GM12878 (cell line): ENCODE results near the gene ZNF18. TPM values are rescaled to one million over a fixed set of nuclear protein-coding genes. Genes with fewer than 3 reads are reported as not detected.
A peak's percentile ranks its signal among the peaks of the same experiment; 100 is the strongest.

Experiments used
- BCL3 ChIP-seq: IDR thresholded peaks from 2 replicates; pipeline ENCODE4 v1.6.1; 2011; ENCODE audit warnings: borderline replicate concordance, low read depth, mild to moderate bottlenecking, moderate library complexity, low read length; ENCODE audit not compliant: insufficient read depth, poor library complexity, severe bottlenecking
- BMI1 ChIP-seq: fragments of 450-650 bp; IDR thresholded peaks from 2 replicates; pipeline ENCODE4 v1.6.1; 2016; ENCODE audit warnings: mild to moderate bottlenecking, moderate library complexity, borderline replicate concordance
- CEBPZ ChIP-seq: fragments of 150-350 bp; IDR thresholded peaks from 2 replicates; pipeline ENCODE4 v1.6.1; 2016; ENCODE audit warnings: low read depth, low read length
- DPF2 ChIP-seq: fragments of 450-650 bp; IDR thresholded peaks from 2 replicates; pipeline ENCODE4 v1.6.1; 2017; ENCODE audit warnings: mild to moderate bottlenecking
- EGR1 ChIP-seq, 2 experiments: IDR thresholded peaks; 1 replicate in 1 of 2; 2 replicates in 1 of 2; pipeline ENCODE4 v1.6.1; 2011 to 2012; ENCODE audit warnings: low read depth in 2 of 2, low read length in 2 of 2, borderline replicate concordance in 1 of 2, mild to moderate bottlenecking in 1 of 2, moderate library complexity in 1 of 2
- ESRRA ChIP-seq: IDR thresholded peaks from 2 replicates; pipeline ENCODE4 v1.6.1; 2012; ENCODE audit warnings: mild to moderate bottlenecking, low read length, improper control_type of control experiment
- FOXK2 ChIP-seq: fragments of 450-650 bp; IDR thresholded peaks from 2 replicates; pipeline ENCODE4 v1.6.1; 2017; ENCODE audit warnings: mild to moderate bottlenecking, moderate library complexity
- FOXM1 ChIP-seq: IDR thresholded peaks from 2 replicates; pipeline ENCODE4 v1.6.1; 2012; ENCODE audit warnings: low read depth, mild to moderate bottlenecking, inconsistent platforms, low read length, moderate library complexity
- IKZF1 ChIP-seq: fragments of 450-650 bp; conservative IDR thresholded peaks from 2 replicates; pipeline ENCODE4 v1.6.1; 2017; ENCODE audit warnings: antibody characterized with exemption, mild to moderate bottlenecking
- IKZF2 ChIP-seq, 2 experiments: fragments of 450-650 bp; IDR thresholded peaks; 2 replicates each; pipeline ENCODE4 v1.6.1; 2017; ENCODE audit warnings: mild to moderate bottlenecking in 2 of 2, moderate library complexity in 2 of 2
- IRF3 ChIP-seq: fragments of 450-650 bp; IDR thresholded peaks from 2 replicates; pipeline ENCODE4 v1.6.1; 2014; ENCODE audit warnings: mild to moderate bottlenecking
- KLF5 ChIP-seq: fragments of 450-650 bp; IDR thresholded peaks from 2 replicates; pipeline ENCODE4 v1.6.1; 2014; ENCODE audit warnings: mild to moderate bottlenecking; ENCODE audit not compliant: partially characterized antibody
- MTA2 ChIP-seq: fragments of 450-650 bp; IDR thresholded peaks from 2 replicates; pipeline ENCODE4 v1.6.1; 2016; ENCODE audit warnings: low read depth, mild to moderate bottlenecking, moderate library complexity
- NFIC ChIP-seq: IDR thresholded peaks from 2 replicates; pipeline ENCODE4 v1.6.1; 2012; ENCODE audit warnings: low read depth, mild to moderate bottlenecking, inconsistent platforms, low read length, moderate library complexity
- NFXL1 ChIP-seq: fragments of 450-650 bp; IDR thresholded peaks from 2 replicates; pipeline ENCODE4 v1.6.1; 2017; ENCODE audit warnings: antibody characterized with exemption, mild to moderate bottlenecking, borderline replicate concordance
- NFYB ChIP-seq: IDR thresholded peaks from 2 replicates; pipeline ENCODE4 v1.6.1; 2011; ENCODE audit warnings: low read depth, mild to moderate bottlenecking, low read length, improper control_type of control experiment, moderate library complexity; ENCODE audit not compliant: insufficient read depth
- PAX5 ChIP-seq: IDR thresholded peaks from 2 replicates; pipeline ENCODE4 v1.6.1; 2011; ENCODE audit warnings: low read depth, low read length, borderline replicate concordance
- SUZ12 ChIP-seq: fragments of 200-600 bp; sonication (generic); IDR thresholded peaks from one replicate; pipeline ENCODE4 v1.6.1; 2018; ENCODE audit warnings: antibody characterized with exemption, mild to moderate bottlenecking; ENCODE audit not compliant: unreplicated experiment
- ZNF687 ChIP-seq: fragments of 450-650 bp; IDR thresholded peaks from 2 replicates; pipeline ENCODE4 v1.6.1; 2017; ENCODE audit warnings: mild to moderate bottlenecking, moderate library complexity
- ZSCAN29 ChIP-seq: fragments of 450-650 bp; IDR thresholded peaks from 2 replicates; pipeline ENCODE4 v1.6.1; 2017; ENCODE audit warnings: mild to moderate bottlenecking, moderate library complexity
- polyA plus RNA-seq, 11 experiments: library from polyadenylated mRNA; depleted of rRNA in 4 of 11; unstranded in 6 of 11; stranded (reverse) in 5 of 11; fragments of >200 nt; fragmentation: Nextera tagmentation in 4 of 11; fragmentation: Illumina TruSeq in 1 of 11; extraction: Ambion mirVana in 4 of 11; extraction: Trizol in 1 of 11; gene quantifications; 1 replicate in 1 of 11; 2 replicates in 10 of 11; pipeline versions ENCODE4 v1.2.1 to v1.2.3, GENCODE V29; 2011 to 2016; ENCODE audit warnings: inconsistent platforms in 2 of 11, missing spikeins in 2 of 11, low read depth in 1 of 11
- total RNA-seq, 4 experiments: library from RNA; depleted of rRNA in 3 of 4; stranded (reverse); fragments of >200 nt in 3 of 4; fragmentation: Illumina TruSeq in 1 of 4; extraction: Trizol in 1 of 4; gene quantifications; 2 replicates each; pipeline versions ENCODE4 v1.2.1 to v1.2.3, GENCODE V29; 2013 to 2021

ZNF18 gene
- total and polyA plus RNA-seq, 10 of the 15 experiments (the other 5 are each of a cell fraction or from before 2014, with no cell fraction given), result 4.6 to 10.2 (median 9.1) TPM

GRCh38 chr17:11997147-11997971 lies at the start of gene ZNF18 (continued):
- TF ChIP-seq ZNF687 (peak; percentile 72), BMI1 (no peak), IKZF2 (IDR thresholded peaks at IDR 0.05) (peak in 1 of 2 experiments; percentile 11; a peak in 2 of 4 replicates), IKZF1 (peak; percentile 76), NFYB (peak; percentile 39; the same call in 1 of the 2 replicates), IRF3 (no peak), KLF5 (peak; percentile 36), CEBPZ (no peak), EGR1 (IDR thresholded peaks at IDR 0.05; ENCODE audit: borderline replicate concordance in 1 of 2, low read depth in 2 of 2, low read length in 2 of 2) (peak; percentile 10 to 46; a peak in 2 of 3 replicates), PAX5 (no peak), SUZ12 (no peak), ESRRA (no peak), NFXL1 (no peak), DPF2 (peak; percentile 60; the same call in 1 of the 2 replicates), FOXK2 (no peak), ZSCAN29 (0 out of 2 replicates have a peak, but pooled peaks have one; percentile 48), NFIC (no peak), BCL3 (no peak), MTA2 (no peak), FOXM1 (no peak)
